GM19324 (cell line): ENCODE measurements around the gene GLRX2.
A peak's percentile ranks its signal among the peaks of the same experiment; 100 is the strongest.

Experiments used
- ATAC-seq: cut with Tn5 transposase; IDR thresholded peaks from one replicate; pipeline ENCODE4 v1.9.1; 2021; ENCODE audit warnings: mild to moderate bottlenecking, moderate library complexity; ENCODE audit not compliant: unreplicated experiment, low FRiP score

GLRX2 gene

GRCh38 chr1:193113258-193113991, 8.2 kb upstream of the GLRX2 start:
- no peak for ATAC-seq

- ATAC-seq, result peak; percentile 10
Observed at GRCh38 chr1:193111641-193112090, 6.5 kb upstream of the GLRX2 start.

- ATAC-seq, result no peak
Observed at GRCh38 chr1:193110864-193111263, 5.7 kb upstream of the GLRX2 start.

- no peak for ATAC-seq
Observed at GRCh38 chr1:193110246-193110645, 5.0 kb upstream of the GLRX2 start.

- ATAC-seq, result no peak
Observed at GRCh38 chr1:193109619-193110018, 4.4 kb upstream of the GLRX2 start.

- no peak for ATAC-seq
Observed at GRCh38 chr1:193108471-193108870, 3.3 kb upstream of the GLRX2 start.

GRCh38 chr1:193105821-193106177, 585 bp upstream of the GLRX2 start:
- ATAC-seq, result no peak

- peak; percentile 34 for ATAC-seq
Observed at GRCh38 chr1:193104502-193104906, 710 bp downstream of the GLRX2 start.

GRCh38 chr1:193103759-193104501, 1.3 kb downstream of the GLRX2 start:
- no peak for ATAC-seq

- ATAC-seq, result no peak
Observed at GRCh38 chr1:193102662-193103061, 2.6 kb downstream of the GLRX2 start.

- ATAC-seq, result no peak
Observed at GRCh38 chr1:193094112-193094511, 11.1 kb downstream of the GLRX2 start.

GRCh38 chr1:193090865-193091264, 14.3 kb downstream of the GLRX2 start:
- ATAC-seq, result no peak

- no peak for ATAC-seq
Observed at GRCh38 chr1:193087893-193088292, 17.3 kb downstream of the GLRX2 start.

GRCh38 chr1:193086342-193086741, 18.9 kb downstream of the GLRX2 start:
- ATAC-seq, result no peak

GRCh38 chr1:193085263-193085662, 20.0 kb downstream of the GLRX2 start:
- ATAC-seq, result no peak

- peak; percentile 99 for ATAC-seq
Observed at GRCh38 chr1:193083365-193084088, 21.7 kb downstream of the GLRX2 start.

- ATAC-seq, result no peak
Observed at GRCh38 chr1:193079187-193079586, 26.0 kb downstream of the GLRX2 start.

GRCh38 chr1:193077991-193078390, 27.2 kb downstream of the GLRX2 start:
- ATAC-seq, result no peak

- ATAC-seq, result peak; percentile 37
Observed at GRCh38 chr1:193070942-193071341, 34.3 kb downstream of the GLRX2 start.

- ATAC-seq, result no peak
Observed at GRCh38 chr1:193070386-193070753, 34.8 kb downstream of the GLRX2 start.

- ATAC-seq, result no peak
Observed at GRCh38 chr1:193069748-193070385, 35.3 kb downstream of the GLRX2 start.
